ENCODE results near the gene IL2RA.
"Not testable (repeated sequence)": the region's sequence is repeated elsewhere in the genome, so short reads cannot be mapped to it uniquely, and the experiment has no call there.

IL2RA gene

DNA sequence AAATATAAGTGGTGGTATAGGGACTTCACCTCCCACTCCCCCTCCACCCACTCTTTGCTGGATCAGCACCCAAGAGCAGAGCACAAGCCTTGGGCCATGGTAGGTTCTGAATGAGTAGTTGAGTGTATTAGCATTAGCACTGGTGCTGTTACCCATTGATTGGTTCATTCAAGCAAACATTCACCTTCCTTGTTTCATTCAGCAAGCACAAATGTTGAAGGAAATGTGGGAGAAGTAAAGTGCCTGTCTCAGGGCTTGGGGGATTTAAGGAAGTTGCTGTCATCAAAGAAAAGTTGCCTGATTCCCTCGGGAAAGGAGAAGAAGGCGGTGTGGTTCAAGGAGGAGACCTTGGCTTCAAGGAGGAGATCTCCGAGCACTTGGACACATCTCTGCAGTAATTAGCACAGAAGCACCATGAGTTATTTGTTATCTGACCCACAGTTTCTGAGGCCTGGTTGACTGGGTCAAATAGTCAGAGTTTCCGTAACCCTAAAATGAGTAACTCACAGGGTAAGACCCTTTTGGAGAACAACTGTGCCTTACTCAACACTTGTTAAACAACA, 17.3 kb downstream of the IL2RA start:
- H3K27me3 ChIP-seq (ENCODE audit: insufficient read depth, low read length): no peaks in the 10 kb centered on the region
- no peaks in the 10 kb centered on the region for H3K4me1 ChIP-seq (ENCODE audit: control insufficient read depth in 1 of 2, insufficient read depth in 2 of 2, low read length in 2 of 2)
- no peak overlapping the region for H3K4me3 ChIP-seq (ENCODE audit: low read depth, low read length)
- no peak overlapping the region for H2AFZ ChIP-seq (ENCODE audit: insufficient read depth, low read length, poor library complexity)
- H4K12ac ChIP-seq (ENCODE audit: low read depth, low read length): no peak overlapping the region
- H3K79me2 ChIP-seq (ENCODE audit: control insufficient read depth, insufficient read depth, low read length, poor library complexity): no peaks in the 10 kb centered on the region
- no peak overlapping the region for H3K4me2 ChIP-seq (ENCODE audit: low read length)
- DNase-seq: no peak
- no peak overlapping the region for H3K9ac ChIP-seq (ENCODE audit: low read length)
- no peak overlapping the region for H4K8ac ChIP-seq (ENCODE audit: low read depth, low read length)
- H3K18ac ChIP-seq (ENCODE audit: low read length): no peak overlapping the region
- H2BK120ac ChIP-seq (ENCODE audit: insufficient read depth, low read length, poor library complexity): no peak overlapping the region
- H4K91ac ChIP-seq (ENCODE audit: low read depth, low read length): no peak overlapping the region
- H3K14ac ChIP-seq (ENCODE audit: low read length): no peak overlapping the region
- no peak overlapping the region for H2AK5ac ChIP-seq (ENCODE audit: low read length)
- H3K23ac ChIP-seq (ENCODE audit: low read length): no peak overlapping the region
- H3K9me3 ChIP-seq (ENCODE audit: insufficient read depth, low read depth, low read length): peaks cover 4% of the 10 kb centered on the region
- no peak overlapping the region for H2BK12ac ChIP-seq (ENCODE audit: low read length)
- no peak overlapping the region for H3K27ac ChIP-seq (ENCODE audit: low read depth, low read length)
- H2BK5ac ChIP-seq (ENCODE audit: low read depth, low read length, poor library complexity): no peak overlapping the region
- WGBS (ENCODE audit: extremely low coverage, insufficient coverage, insufficient read length): no CpG with 5 or more reads among the region's 4 CpGs
- H3K36me3 ChIP-seq (ENCODE audit: control insufficient read depth in 1 of 2, insufficient read depth in 2 of 2, low read length in 2 of 2): no peaks in the 10 kb centered on the region
- no peaks in the 10 kb centered on the region for H3K79me1 ChIP-seq (ENCODE audit: low read length)
- H3K4ac ChIP-seq (ENCODE audit: low read depth, low read length): no peak overlapping the region

DNA sequence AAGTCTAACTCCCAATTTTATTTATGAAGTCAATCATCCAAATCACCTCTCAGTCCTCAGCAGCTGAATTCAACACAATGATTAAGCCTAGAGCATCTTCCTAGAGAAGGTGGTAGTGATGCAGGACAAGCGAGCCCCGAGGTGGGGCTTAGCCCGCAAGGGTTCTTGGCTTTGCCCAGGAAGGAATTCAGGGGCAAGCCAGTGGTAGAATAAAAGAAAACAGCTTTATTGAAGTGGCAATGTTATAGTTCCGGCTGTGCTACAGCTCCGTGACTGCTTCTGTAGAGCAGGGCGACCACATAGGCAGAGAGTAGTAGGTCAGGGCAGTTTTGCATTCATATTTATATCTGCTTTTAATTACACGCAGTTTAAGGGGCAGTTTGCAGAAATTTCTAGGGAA, 18.1 kb downstream of the IL2RA start:
- no peak overlapping the region for H2BK5ac ChIP-seq (ENCODE audit: low read depth, low read length, poor library complexity)
- no peak overlapping the region for H3K4me2 ChIP-seq (ENCODE audit: low read length)
- no peaks in the 10 kb centered on the region for H3K36me3 ChIP-seq (ENCODE audit: control insufficient read depth in 1 of 2, insufficient read depth in 2 of 2, low read length in 2 of 2)
- no peak overlapping the region for H4K12ac ChIP-seq (ENCODE audit: low read depth, low read length)
- no peak overlapping the region for H2AFZ ChIP-seq (ENCODE audit: insufficient read depth, low read length, poor library complexity)
- H3K4ac ChIP-seq (ENCODE audit: low read depth, low read length): no peak overlapping the region
- no peak overlapping the region for H3K27ac ChIP-seq (ENCODE audit: low read depth, low read length)
- no peak overlapping the region for H3K14ac ChIP-seq (ENCODE audit: low read length)
- no peak overlapping the region for H2AK5ac ChIP-seq (ENCODE audit: low read length)
- H3K79me1 ChIP-seq (ENCODE audit: low read length): no peaks in the 10 kb centered on the region
- H4K8ac ChIP-seq (ENCODE audit: low read depth, low read length): no peak overlapping the region
- H3K9me3 ChIP-seq (ENCODE audit: insufficient read depth, low read depth, low read length): peaks cover 4% of the 10 kb centered on the region
- H2BK120ac ChIP-seq (ENCODE audit: insufficient read depth, low read length, poor library complexity): no peak overlapping the region
- no peaks in the 10 kb centered on the region for H3K79me2 ChIP-seq (ENCODE audit: control insufficient read depth, insufficient read depth, low read length, poor library complexity)
- no peak overlapping the region for H4K91ac ChIP-seq (ENCODE audit: low read depth, low read length)
- no peak overlapping the region for H3K4me3 ChIP-seq (ENCODE audit: low read depth, low read length)
- H2BK12ac ChIP-seq (ENCODE audit: low read length): no peak overlapping the region
- DNase-seq: no peak
- H3K4me1 ChIP-seq (ENCODE audit: control insufficient read depth in 1 of 2, insufficient read depth in 2 of 2, low read length in 2 of 2): no peaks in the 10 kb centered on the region
- no peak overlapping the region for H3K23ac ChIP-seq (ENCODE audit: low read length)
- no peak overlapping the region for H3K18ac ChIP-seq (ENCODE audit: low read length)
- H3K9ac ChIP-seq (ENCODE audit: low read length): no peak overlapping the region
- no peaks in the 10 kb centered on the region for H3K27me3 ChIP-seq (ENCODE audit: insufficient read depth, low read length)
- WGBS (ENCODE audit: extremely low coverage, insufficient coverage, insufficient read length): no CpG with 5 or more reads among the region's 7 CpGs

DNA sequence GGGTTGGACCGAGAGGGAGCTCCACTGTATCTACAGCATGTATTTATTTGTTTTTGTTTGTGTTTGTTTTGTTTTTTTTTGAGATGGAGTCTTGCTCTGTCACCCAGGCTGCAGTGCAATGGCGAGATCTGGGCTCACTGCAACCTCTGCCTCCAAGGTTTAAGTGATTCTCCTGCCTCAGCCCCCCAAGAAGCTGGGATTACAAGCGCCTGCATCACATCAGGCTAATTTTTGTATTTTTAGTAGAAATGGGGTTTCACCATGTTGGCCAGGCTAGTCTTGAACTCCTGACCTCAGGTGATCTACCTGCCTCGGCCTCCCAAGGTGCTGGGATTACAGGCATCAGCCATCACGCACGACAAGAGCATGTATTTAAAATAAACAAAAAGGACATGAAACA, 18.8 kb downstream of the IL2RA start:
- H4K12ac ChIP-seq (ENCODE audit: low read depth, low read length); H3K9ac ChIP-seq (ENCODE audit: low read length); H3K23ac ChIP-seq (ENCODE audit: low read length); H3K14ac ChIP-seq (ENCODE audit: low read length); H3K4me2 ChIP-seq (ENCODE audit: low read length); H2BK12ac ChIP-seq (ENCODE audit: low read length); H4K8ac ChIP-seq (ENCODE audit: low read depth, low read length); H2AK5ac ChIP-seq (ENCODE audit: low read length); H4K91ac ChIP-seq (ENCODE audit: low read depth, low read length); H3K79me2 ChIP-seq (ENCODE audit: control insufficient read depth, insufficient read depth, low read length, poor library complexity); H3K27ac ChIP-seq (ENCODE audit: low read depth, low read length); H3K36me3 ChIP-seq (ENCODE audit: control insufficient read depth in 1 of 2, insufficient read depth in 2 of 2, low read length in 2 of 2); H3K4ac ChIP-seq (ENCODE audit: low read depth, low read length); H3K27me3 ChIP-seq (ENCODE audit: insufficient read depth, low read length); H3K79me1 ChIP-seq (ENCODE audit: low read length); H3K4me3 ChIP-seq (ENCODE audit: low read depth, low read length); DNase-seq; H3K4me1 ChIP-seq (ENCODE audit: control insufficient read depth in 1 of 2, insufficient read depth in 2 of 2, low read length in 2 of 2); H2BK5ac ChIP-seq (ENCODE audit: low read depth, low read length, poor library complexity); H2BK120ac ChIP-seq (ENCODE audit: insufficient read depth, low read length, poor library complexity); H3K9me3 ChIP-seq (ENCODE audit: insufficient read depth, low read depth, low read length); H3K18ac ChIP-seq (ENCODE audit: low read length); H2AFZ ChIP-seq (ENCODE audit: insufficient read depth, low read length, poor library complexity): not testable (repeated sequence)
- WGBS (ENCODE audit: extremely low coverage, insufficient coverage, insufficient read length): no CpG with 5 or more reads among the region's 6 CpGs

DNA sequence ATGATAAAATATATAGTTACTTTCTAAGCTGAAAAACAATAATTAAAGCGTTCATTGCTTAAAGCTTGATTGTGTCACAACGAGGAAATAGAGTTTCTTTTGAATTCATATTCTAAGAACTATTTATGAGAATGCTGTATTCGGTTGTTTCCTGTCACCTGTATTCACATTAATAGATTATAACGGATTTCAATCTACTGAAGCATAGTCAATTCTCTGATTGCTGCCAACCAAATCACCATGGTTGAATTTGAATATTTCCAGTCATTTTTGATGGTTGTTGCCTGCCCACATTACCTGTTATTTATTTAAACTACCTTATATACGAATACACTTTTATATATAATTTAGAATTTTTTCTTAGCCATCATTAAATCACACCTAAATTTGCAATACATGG, 22.0 kb downstream of the IL2RA start:
- Histone ChIP-seq H3K4me2 (ENCODE audit: low read length) (no peak overlapping the region), H3K36me3 (ENCODE audit: control insufficient read depth in 1 of 2, insufficient read depth in 2 of 2, low read length in 2 of 2) (no peaks in the 10 kb centered on the region), H2BK120ac (ENCODE audit: insufficient read depth, low read length, poor library complexity) (no peak overlapping the region), H3K18ac (ENCODE audit: low read length) (no peak overlapping the region), H3K4ac (ENCODE audit: low read depth, low read length) (no peak overlapping the region), H3K4me3 (ENCODE audit: low read depth, low read length) (no peak overlapping the region), H3K27me3 (ENCODE audit: insufficient read depth, low read length) (no peaks in the 10 kb centered on the region), H3K27ac (ENCODE audit: low read depth, low read length) (no peak overlapping the region), H3K4me1 (ENCODE audit: control insufficient read depth in 1 of 2, insufficient read depth in 2 of 2, low read length in 2 of 2) (no peaks in the 10 kb centered on the region), H3K14ac (ENCODE audit: low read length) (no peak overlapping the region), H2AFZ (ENCODE audit: insufficient read depth, low read length, poor library complexity) (no peak overlapping the region), H2AK5ac (ENCODE audit: low read length) (no peak overlapping the region), H3K9me3 (ENCODE audit: insufficient read depth, low read depth, low read length) (no peaks in the 10 kb centered on the region), H4K12ac (ENCODE audit: low read depth, low read length) (no peak overlapping the region), H4K8ac (ENCODE audit: low read depth, low read length) (no peak overlapping the region), H3K23ac (ENCODE audit: low read length) (no peak overlapping the region), H2BK12ac (ENCODE audit: low read length) (no peak overlapping the region), H4K91ac (ENCODE audit: low read depth, low read length) (no peak overlapping the region), H2BK5ac (ENCODE audit: low read depth, low read length, poor library complexity) (no peak overlapping the region), H3K9ac (ENCODE audit: low read length) (no peak overlapping the region), H3K79me1 (ENCODE audit: low read length) (no peaks in the 10 kb centered on the region), H3K79me2 (ENCODE audit: control insufficient read depth, insufficient read depth, low read length, poor library complexity) (no peaks in the 10 kb centered on the region)
- no peak for DNase-seq
- WGBS (ENCODE audit: extremely low coverage, insufficient coverage, insufficient read length): no CpG with 5 or more reads among the region's 5 CpGs
